ENCODE measurements around the gene COG7. TPM values are rescaled to one million over a fixed set of nuclear protein-coding genes. Genes with fewer than 3 reads are reported as not detected.
A peak's percentile ranks its signal among the peaks of the same experiment; 100 is the strongest.

COG7 gene
- total RNA-seq, 4 donors from 2014 or later = 12.0 to 23.0 (median 13.3) TPM

- DNase-seq (ENCODE audit: low spot score) (no peak), ATAC-seq (ENCODE audit: low FRiP score) (no peak)
- no peak for TF ChIP-seq CTCF (IDR thresholded peaks at IDR 0.05)
These were observed 19.6 kb downstream of the COG7 start for GRCh38 chr16:23433261-23433920.

GRCh38 chr16:23432176-23433128, 20.5 kb downstream of the COG7 start:
- no peak for ATAC-seq (ENCODE audit: low FRiP score)
- DNase-seq (ENCODE audit: low spot score) = no peak
- no peak for TF ChIP-seq CTCF (IDR thresholded peaks at IDR 0.05)

GRCh38 chr16:23428351-23428750, 24.6 kb downstream of the COG7 start:
- DNase-seq (ENCODE audit: low spot score) (no peak), ATAC-seq (ENCODE audit: low FRiP score) (no peak)
- TF ChIP-seq CTCF (IDR thresholded peaks at IDR 0.05) = no peak

GRCh38 chr16:23424292-23424958, 28.6 kb downstream of the COG7 start:
- ATAC-seq (ENCODE audit: low FRiP score) = no peak
- DNase-seq (ENCODE audit: low spot score) = no peak
- no peak for TF ChIP-seq CTCF (IDR thresholded peaks at IDR 0.05)

- ATAC-seq (ENCODE audit: low FRiP score) (peak; percentile 96), DNase-seq (ENCODE audit: low spot score) (peak; percentile 38)
These were observed 29.4 kb downstream of the COG7 start for GRCh38 chr16:23423496-23424049.

More at GRCh38 chr16:23423496-23424049, 29.4 kb downstream of the COG7 start:
- TF ChIP-seq CTCF (IDR thresholded peaks at IDR 0.05) = no peak

All from omental fat pad (tissue), 4 donors.